HEK293T (cell line): ENCODE results near the gene RAET1G.
A peak's percentile ranks its signal among the peaks of the same experiment; 100 is the strongest.
"Not testable (repeated sequence)": the region's sequence is repeated elsewhere in the genome, so short reads cannot be mapped to it uniquely, and the experiment has no call there.

Experiments used
- CTCF ChIA-PET: fragments of 350-600 bp; formaldehyde crosslinking; extraction: SDS; loops from one replicate; lab custom pipeline; 2021; ENCODE audit warnings: antibody characterized with exemption, inconsistent platforms; lab: Yijun Ruan, JAX
- POLR2A ChIA-PET: fragments of 350-600 bp; formaldehyde crosslinking; extraction: SDS; loops from one replicate; lab custom pipeline; 2020; ENCODE audit warnings: antibody characterized with exemption, inconsistent platforms; lab: Yijun Ruan, JAX
- DNase-seq: peaks from one replicate; pipeline ENCODE4 v3.0.0; 2012; ENCODE audit warnings: mixed read lengths; ENCODE audit errors: extremely low spot score
- ARNT ChIP-seq: fragments of 450-650 bp; IDR thresholded peaks from 2 replicates; pipeline ENCODE4 v1.6.1; 2017; ENCODE audit warnings: mild to moderate bottlenecking
- BHLHE40 ChIP-seq: fragments of 450-650 bp; IDR thresholded peaks from 2 replicates; pipeline ENCODE4 v1.6.1; 2016; ENCODE audit warnings: mild to moderate bottlenecking, moderate library complexity, borderline replicate concordance
- CTBP1 ChIP-seq: fragments of 450-650 bp; IDR thresholded peaks from 2 replicates; pipeline ENCODE4 v1.6.1; 2016; ENCODE audit warnings: borderline replicate concordance
- ELF4 ChIP-seq: fragments of 450-650 bp; IDR thresholded peaks from 2 replicates; pipeline ENCODE4 v1.6.1; 2017; ENCODE audit warnings: antibody characterized with exemption
- FOXA1 ChIP-seq: fragments of 450-650 bp; IDR thresholded peaks from 2 replicates; pipeline ENCODE4 v1.6.1; 2016; ENCODE audit warnings: mild to moderate bottlenecking
- FOXK2 ChIP-seq: fragments of 450-650 bp; IDR thresholded peaks from 2 replicates; pipeline ENCODE4 v1.6.1; 2016; ENCODE audit warnings: mild to moderate bottlenecking
- FOXM1 ChIP-seq: fragments of 450-650 bp; IDR thresholded peaks from 2 replicates; pipeline ENCODE4 v1.6.1; 2017; ENCODE audit warnings: mild to moderate bottlenecking, borderline replicate concordance
- HDGF ChIP-seq: fragments of 450-650 bp; IDR thresholded peaks from 2 replicates; pipeline ENCODE4 v1.6.1; 2017; ENCODE audit warnings: antibody characterized with exemption, borderline replicate concordance
- L3MBTL2 ChIP-seq: fragments of 450-650 bp; conservative IDR thresholded peaks from 2 replicates; pipeline ENCODE4 v1.6.1; 2016; ENCODE audit warnings: mild to moderate bottlenecking
- LEF1 ChIP-seq: fragments of 450-650 bp; IDR thresholded peaks from 2 replicates; pipeline ENCODE4 v1.6.1; 2017; ENCODE audit warnings: mild to moderate bottlenecking, borderline replicate concordance
- NFRKB ChIP-seq: fragments of 450-650 bp; IDR thresholded peaks from 2 replicates; pipeline ENCODE4 v1.6.1; 2016; ENCODE audit warnings: mild to moderate bottlenecking, moderate library complexity
- SP1 ChIP-seq: fragments of 450-650 bp; IDR thresholded peaks from 2 replicates; pipeline ENCODE4 v1.6.1; 2017
- SUZ12 ChIP-seq: fragments of 450-650 bp; IDR thresholded peaks from 2 replicates; pipeline ENCODE4 v1.6.1; 2016; ENCODE audit warnings: mild to moderate bottlenecking
- TARDBP ChIP-seq: fragments of 450-650 bp; IDR thresholded peaks from 2 replicates; pipeline ENCODE4 v1.6.1; 2016
- ZNF384 ChIP-seq: fragments of 450-650 bp; IDR thresholded peaks from 2 replicates; pipeline ENCODE4 v1.6.1; 2016
- TF ChIP-seq, protein P1 (sequence below): fragments of 450-650 bp; IDR thresholded peaks from 2 replicates; pipeline ENCODE4 v1.6.1; 2016

The RAET1G gene

DNA sequence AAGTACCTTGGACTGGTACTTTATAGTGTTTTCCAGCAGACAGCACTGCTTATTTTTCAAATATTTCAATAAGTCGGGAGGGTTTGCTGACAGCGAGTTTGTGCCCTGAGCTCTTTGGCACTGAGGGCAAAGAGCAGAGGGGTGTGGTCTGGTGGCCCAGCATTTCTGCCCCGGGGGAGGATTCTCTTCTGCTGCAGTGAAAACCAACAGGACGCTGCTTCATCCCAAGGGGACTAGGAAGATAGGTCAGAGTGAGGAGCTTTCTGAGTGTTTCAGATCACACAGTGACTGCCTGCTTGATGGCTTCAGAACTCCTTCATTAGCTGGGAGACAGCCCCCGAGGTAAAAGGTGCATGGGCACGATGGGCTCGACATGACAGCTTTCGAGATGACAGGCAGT, 27.5 kb upstream of the RAET1G start:
- no peak for TF ChIP-seq ZNF384
- ChIA-PET POLR2A (no interaction called here), CTCF (no interaction called here)
- no peak for DNase-seq

DNA sequence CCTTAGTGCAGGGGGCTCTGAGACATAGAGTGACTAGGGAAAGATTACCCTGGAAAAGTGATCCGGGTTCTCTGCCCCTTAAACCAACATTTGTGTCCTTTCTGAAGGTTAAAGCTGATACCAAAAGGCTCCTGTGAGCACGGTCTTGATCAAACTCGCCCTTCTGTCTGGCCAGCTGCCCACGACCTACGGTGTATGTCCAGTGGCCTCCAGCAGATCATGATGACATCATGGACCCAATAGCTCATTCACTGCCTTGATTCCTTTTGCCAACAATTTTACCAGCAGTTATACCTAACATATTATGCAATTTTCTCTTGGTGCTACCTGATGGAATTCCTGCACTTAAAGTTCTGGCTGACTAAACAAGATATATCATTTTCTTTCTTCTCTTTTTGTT, 25.7 kb upstream of the RAET1G start:
- no peak for DNase-seq
- ChIA-PET CTCF (no interaction called here), POLR2A (no interaction called here)
- TF ChIP-seq L3MBTL2 = no peak
- TF ChIP-seq LEF1 = no peak
- TF ChIP-seq FOXM1 = no peak
- no peak for TF ChIP-seq SUZ12
- no peak for TF ChIP-seq FOXK2
- no peak for TF ChIP-seq FOXA1
- TF ChIP-seq SP1 = no peak
- TF ChIP-seq CTBP1 = no peak
- no peak for TF ChIP-seq BHLHE40
- no peak for TF ChIP-seq ZNF384
- TF ChIP-seq ARNT = no peak
- TF ChIP-seq HDGF = no peak
- no peak for TF ChIP-seq NFRKB

- no peak for DNase-seq
- TF ChIP-seq SUZ12 (no peak), CTBP1 (no peak), FOXM1 (no peak), HDGF (no peak), ZNF384 (no peak), TARDBP (no peak), FOXK2 (no peak)
- ChIA-PET CTCF (no interaction called here), POLR2A (no interaction called here)
These were observed 25.1 kb upstream of the RAET1G start for GRCh38 chr6:149948011-149948410.

- POLR2A ChIA-PET, DNase-seq, CTCF ChIA-PET: not testable (repeated sequence)
These were observed 24.6 kb upstream of the RAET1G start for GRCh38 chr6:149947533-149947932.

DNA sequence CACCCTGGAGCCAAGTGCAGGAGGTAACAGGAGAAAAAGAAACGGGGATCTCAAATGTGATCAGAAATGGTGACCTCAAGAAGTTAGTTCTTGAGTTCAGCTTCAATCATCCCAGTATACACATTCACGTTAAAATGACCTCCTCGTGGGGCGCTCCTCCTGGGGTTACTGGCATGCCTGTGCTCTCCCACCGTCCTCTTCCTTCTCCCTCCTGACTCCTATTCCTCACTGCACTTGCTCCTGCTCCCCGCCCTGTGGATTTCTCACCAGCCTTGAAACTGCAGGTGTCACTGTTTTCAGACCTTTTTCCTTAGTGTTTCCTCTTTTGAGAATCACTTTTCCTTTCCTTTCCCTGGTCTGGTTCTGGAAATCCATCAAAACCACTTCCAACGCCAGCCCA, 23.7 kb upstream of the RAET1G start:
- DNase-seq, CTCF ChIA-PET, POLR2A ChIA-PET: not testable (repeated sequence)

DNA sequence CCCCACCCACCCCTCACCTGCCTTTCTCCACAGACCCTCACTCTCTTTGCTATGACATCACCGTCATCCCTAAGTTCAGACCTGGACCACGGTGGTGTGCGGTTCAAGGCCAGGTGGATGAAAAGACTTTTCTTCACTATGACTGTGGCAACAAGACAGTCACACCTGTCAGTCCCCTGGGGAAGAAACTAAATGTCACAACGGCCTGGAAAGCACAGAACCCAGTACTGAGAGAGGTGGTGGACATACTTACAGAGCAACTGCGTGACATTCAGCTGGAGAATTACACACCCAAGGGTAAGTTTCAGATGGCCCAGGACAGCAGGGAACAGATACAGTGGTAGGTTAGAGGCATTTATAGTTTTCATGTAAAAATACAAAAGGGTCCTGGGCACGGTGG, 22.4 kb upstream of the RAET1G start:
- CTCF ChIA-PET, POLR2A ChIA-PET, DNase-seq: not testable (repeated sequence)

- CTCF ChIA-PET, DNase-seq, POLR2A ChIA-PET: not testable (repeated sequence)
These were observed 20.4 kb upstream of the RAET1G start for GRCh38 chr6:149943321-149943720.

DNA sequence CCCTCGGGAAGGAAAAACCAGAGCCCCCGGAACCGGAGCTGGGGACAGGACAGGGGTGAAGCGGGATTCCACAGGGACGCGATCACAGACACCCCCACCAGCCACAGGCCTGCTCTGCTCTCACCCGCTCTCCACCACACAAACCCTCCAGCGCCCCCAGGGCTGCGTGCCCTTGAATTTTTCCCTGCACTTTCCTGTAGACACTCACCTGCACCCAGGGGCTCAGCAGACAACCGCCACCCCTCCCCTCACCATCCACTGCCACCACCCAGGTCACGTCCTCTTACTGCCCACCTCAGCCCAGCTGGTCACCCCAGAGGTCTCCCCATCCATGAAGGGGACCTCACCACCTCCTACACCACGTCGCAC, 19.5 kb upstream of the RAET1G start:
- POLR2A ChIA-PET = no interaction called here
- peak; percentile 28 for DNase-seq
- CTCF ChIA-PET = no interaction called here
- no peak for TF ChIP-seq LEF1
- TF ChIP-seq ELF4 = no peak

GRCh38 chr6:149941583-149942460, 18.9 kb upstream of the RAET1G start, which contains the start of gene ULBP2:
Gene ULBP2 (plus strand): TSS chr6:149942014. CDS start chr6:149942073, 59 bp downstream.
- DNase-seq = peak; percentile 94
- TF ChIP-seq, protein P1, sequence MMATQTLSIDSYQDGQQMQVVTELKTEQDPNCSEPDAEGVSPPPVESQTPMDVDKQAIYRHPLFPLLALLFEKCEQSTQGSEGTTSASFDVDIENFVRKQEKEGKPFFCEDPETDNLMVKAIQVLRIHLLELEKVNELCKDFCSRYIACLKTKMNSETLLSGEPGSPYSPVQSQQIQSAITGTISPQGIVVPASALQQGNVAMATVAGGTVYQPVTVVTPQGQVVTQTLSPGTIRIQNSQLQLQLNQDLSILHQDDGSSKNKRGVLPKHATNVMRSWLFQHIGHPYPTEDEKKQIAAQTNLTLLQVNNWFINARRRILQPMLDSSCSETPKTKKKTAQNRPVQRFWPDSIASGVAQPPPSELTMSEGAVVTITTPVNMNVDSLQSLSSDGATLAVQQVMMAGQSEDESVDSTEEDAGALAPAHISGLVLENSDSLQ = peak; percentile 88
- TF ChIP-seq SUZ12 (no peak), L3MBTL2 (peak; percentile 93), TARDBP (no peak), ARNT (no peak)
- ChIA-PET CTCF (interaction anchor here (1.0 kb wide), 1 partner anchor 129 kb away, joined by 3 read pairs; no protein-coding TSS in a partner anchor), POLR2A (no interaction called here)

DNA sequence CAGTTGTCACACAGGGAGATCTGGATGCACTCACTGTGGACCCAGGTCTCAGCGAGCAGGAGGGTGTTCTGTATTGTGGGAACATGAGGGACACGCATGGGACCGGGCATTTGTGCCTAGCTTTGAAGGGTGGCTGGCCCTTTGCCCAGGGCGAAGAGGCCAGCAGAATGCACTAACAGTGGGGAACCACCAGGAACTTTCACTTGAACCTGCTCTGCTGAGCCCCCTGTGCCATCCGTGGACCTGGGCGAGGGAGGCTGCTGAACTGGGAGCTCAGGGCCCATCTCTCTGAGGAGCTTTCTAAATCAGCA, 17.7 kb upstream of the RAET1G start:
- DNase-seq = no peak
- TF ChIP-seq ZNF384 = no peak
- no peak for TF ChIP-seq BHLHE40
- no peak for TF ChIP-seq CTBP1
- TF ChIP-seq ARNT = no peak
- no peak for TF ChIP-seq NFRKB
- TF ChIP-seq FOXM1 = no peak
- no peak for TF ChIP-seq TARDBP
- no peak for TF ChIP-seq LEF1
- TF ChIP-seq SUZ12 = no peak
- no peak for TF ChIP-seq FOXK2
- TF ChIP-seq ELF4 = no peak
- no peak for TF ChIP-seq L3MBTL2
- no peak for TF ChIP-seq HDGF
- TF ChIP-seq, protein P1 = no peak
- no peak for TF ChIP-seq SP1
- POLR2A ChIA-PET = interaction anchor here (0.6 to 1.0 kb wide), 2 partner anchors 19 to 193 kb away, joined by 3 read pairs; no protein-coding TSS in a partner anchor
- CTCF ChIA-PET = interaction anchor here (0.8 to 1.0 kb wide), 3 partner anchors 21 to 130 kb away, joined by 3 to 4 read pairs (median 3); no protein-coding TSS in a partner anchor
